ENCODE data around the gene STK32B.

The STK32B gene

GRCh38 chr4:5012244-5012898 is 38.9 kb upstream of the STK32B start:
- H3K4me3 ChIP-seq (replicated peaks; ENCODE audit: low read depth, low read length): no peak overlapping the region
- DNase-seq (ENCODE audit: low read depth): no peak
- TF ChIP-seq CTCF (IDR thresholded peaks at IDR 0.05; ENCODE audit: low read length, missing control alignments): no peak

GRCh38 chr4:5012958-5013357 is 38.3 kb upstream of the STK32B start:
- no peak overlapping the region for H3K4me3 ChIP-seq (replicated peaks; ENCODE audit: low read depth, low read length)
- no peak for DNase-seq (ENCODE audit: low read depth)
- no peak for TF ChIP-seq CTCF (IDR thresholded peaks at IDR 0.05; ENCODE audit: low read length, missing control alignments)

- DNase-seq (ENCODE audit: low read depth): no peak
- no peak for TF ChIP-seq CTCF (IDR thresholded peaks at IDR 0.05; ENCODE audit: low read length, missing control alignments)
- no peak overlapping the region for H3K4me3 ChIP-seq (replicated peaks; ENCODE audit: low read depth, low read length)
Observed at GRCh38 chr4:5014007-5014682, 37.1 kb upstream of the STK32B start.

GRCh38 chr4:5018096-5018495 is 33.2 kb upstream of the STK32B start:
- TF ChIP-seq CTCF (IDR thresholded peaks at IDR 0.05; ENCODE audit: low read length, missing control alignments): no peak
- no peak overlapping the region for H3K4me3 ChIP-seq (replicated peaks; ENCODE audit: low read depth, low read length)
- no peak for DNase-seq (ENCODE audit: low read depth)

- DNase-seq (ENCODE audit: low read depth): no peak
- no peak for TF ChIP-seq CTCF (IDR thresholded peaks at IDR 0.05; ENCODE audit: low read length, missing control alignments)
- H3K4me3 ChIP-seq (replicated peaks; ENCODE audit: low read depth, low read length): no peak overlapping the region
Observed at GRCh38 chr4:5018603-5019002, 32.7 kb upstream of the STK32B start.

GRCh38 chr4:5019274-5019673 is 32.0 kb upstream of the STK32B start, which contains the start of gene CYTL1:
Gene CYTL1 (minus strand): TSS chr4:5019458. CDS start chr4:5019445, 13 bp downstream.
- DNase-seq (ENCODE audit: low read depth): no peak
- peak within 1 kb of the TSS; percentile 14 for H3K4me3 ChIP-seq (replicated peaks; ENCODE audit: low read depth, low read length)
- TF ChIP-seq CTCF (IDR thresholded peaks at IDR 0.05; ENCODE audit: low read length, missing control alignments): no peak
